ENCODE data around the gene ZNF532. TPM values are rescaled to one million over a fixed set of nuclear protein-coding genes. Genes with fewer than 3 reads are reported as not detected.

ZNF532 gene
- total and polyA plus RNA-seq, 2 of the 13 experiments (the other 11 are each of a cell fraction or from before 2014, with no cell fraction given), result not detected

GRCh38 chr18:58856881-58857280 is 7.8 kb upstream of the ZNF532 start (continued):
- TF ChIP-seq, protein P1, sequence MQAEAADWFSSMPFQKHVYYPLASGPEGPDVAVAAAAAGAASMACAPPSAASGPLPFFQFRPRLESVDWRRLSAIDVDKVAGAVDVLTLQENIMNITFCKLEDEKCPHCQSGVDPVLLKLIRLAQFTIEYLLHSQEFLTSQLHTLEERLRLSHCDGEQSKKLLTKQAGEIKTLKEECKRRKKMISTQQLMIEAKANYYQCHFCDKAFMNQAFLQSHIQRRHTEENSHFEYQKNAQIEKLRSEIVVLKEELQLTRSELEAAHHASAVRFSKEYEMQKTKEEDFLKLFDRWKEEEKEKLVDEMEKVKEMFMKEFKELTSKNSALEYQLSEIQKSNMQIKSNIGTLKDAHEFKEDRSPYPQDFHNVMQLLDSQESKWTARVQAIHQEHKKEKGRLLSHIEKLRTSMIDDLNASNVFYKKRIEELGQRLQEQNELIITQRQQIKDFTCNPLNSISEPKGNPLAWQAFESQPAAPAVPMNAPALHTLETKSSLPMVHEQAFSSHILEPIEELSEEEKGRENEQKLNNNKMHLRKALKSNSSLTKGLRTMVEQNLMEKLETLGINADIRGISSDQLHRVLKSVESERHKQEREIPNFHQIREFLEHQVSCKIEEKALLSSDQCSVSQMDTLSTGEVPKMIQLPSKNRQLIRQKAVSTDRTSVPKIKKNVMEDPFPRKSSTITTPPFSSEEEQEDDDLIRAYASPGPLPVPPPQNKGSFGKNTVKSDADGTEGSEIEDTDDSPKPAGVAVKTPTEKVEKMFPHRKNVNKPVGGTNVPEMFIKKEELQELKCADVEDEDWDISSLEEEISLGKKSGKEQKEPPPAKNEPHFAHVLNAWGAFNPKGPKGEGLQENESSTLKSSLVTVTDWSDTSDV (CRISPR knock-in tag; IDR thresholded peaks at IDR 0.05), result no peak
- no peak for TF ChIP-seq ZNF615 (CRISPR knock-in tag; IDR thresholded peaks at IDR 0.05; ENCODE audit: borderline replicate concordance)
- TF ChIP-seq MTA3 (CRISPR knock-in tag; IDR thresholded peaks at IDR 0.05), result no peak

- H3K27me3 ChIP-seq (ENCODE audit: control insufficient read depth in 1 of 2, insufficient read depth in 2 of 2, low read length in 2 of 2), result no peaks in the 10 kb centered on the region; a peak in 1 of 5 replicates
- no peak overlapping the region for H3K27ac ChIP-seq (ENCODE audit: extremely low read length, insufficient read depth, low read length)
- 13% methylated on average over 11 of the region's 11 CpGs for WGBS (ENCODE audit: low lambda C conversion rate)
- ChIA-PET POLR2A (no interaction called here), CTCF (ENCODE audit: low intra/inter-chr PET ratio, low total read pairs) (no interaction called here)
- in situ Hi-C loops (cut with HindIII; ENCODE audit: extremely low pct_ligation_motif_present, low pct_unique_long_range_greater_than_20kb), result no loop called here
- no peaks in the 10 kb centered on the region for H3K9me3 ChIP-seq (ENCODE audit: low read length)
- no TSS peak for BruUV-seq (replicated peaks)
- no peak overlapping the region for H3K4me3 ChIP-seq (replicated peaks in 1 of 3; ENCODE audit: insufficient read depth in 1 of 3, low read depth in 2 of 3, low read length in 3 of 3)
- DNase-seq (ENCODE audit: low spot score) (no peak), ATAC-seq (no peak), FAIRE-seq (no peak)
- intact Hi-C loops (cut with micrococcal nuclease; ENCODE audit: unreplicated experiment), result no loop called here
- no peaks in the 10 kb centered on the region for H4K20me1 ChIP-seq (ENCODE audit: insufficient read depth, low read length)
- no peaks in the 10 kb centered on the region for H3K79me2 ChIP-seq (ENCODE audit: insufficient read depth, low read length)
- no peak overlapping the region for H3K4me2 ChIP-seq (ENCODE audit: low read depth, low read length)
- H3K9ac ChIP-seq (ENCODE audit: insufficient read depth, low read depth, low read length), result no peak overlapping the region
- TF ChIP-seq ZNF879 (CRISPR knock-in tag; IDR thresholded peaks at IDR 0.05) (no peak), ELF3 (CRISPR knock-in tag; IDR thresholded peaks at IDR 0.05) (no peak), SPEN (CRISPR knock-in tag; IDR thresholded peaks at IDR 0.05; ENCODE audit: low read depth) (no peak), ZNF746 (CRISPR knock-in tag; IDR thresholded peaks at IDR 0.05) (no peak), ZNF777 (CRISPR knock-in tag; IDR thresholded peaks at IDR 0.05) (no peak), ZNF512B (CRISPR knock-in tag; IDR thresholded peaks at IDR 0.05; ENCODE audit: borderline replicate concordance) (no peak), ZNF772 (CRISPR knock-in tag; IDR thresholded peaks at IDR 0.05) (no peak), ZSCAN31 (CRISPR knock-in tag; IDR thresholded peaks at IDR 0.05; ENCODE audit: low read depth) (no peak), SOX6 (IDR thresholded peaks at IDR 0.05) (no peak), SOX6 (CRISPR knock-in tag; IDR thresholded peaks at IDR 0.05) (no peak), ZNF205 (CRISPR knock-in tag; IDR thresholded peaks at IDR 0.05) (no peak), ZNF703 (CRISPR knock-in tag; IDR thresholded peaks at IDR 0.05; ENCODE audit: borderline replicate concordance) (no peak)
- H3K36me3 ChIP-seq (replicated peaks in 1 of 2; ENCODE audit: control insufficient read depth in 1 of 2, insufficient read depth in 2 of 2, low read length in 2 of 2), result no peaks in the 10 kb centered on the region
- H3K4me1 ChIP-seq (ENCODE audit: insufficient read depth, low read length), result no peaks in the 10 kb centered on the region
- H2AFZ ChIP-seq (ENCODE audit: low read length), result no peak overlapping the region
These were observed 5.8 kb upstream of the ZNF532 start for GRCh38 chr18:58858591-58859468.
